Measurements from ENCODE around the gene CYP26A1. TPM values are rescaled to one million over a fixed set of nuclear protein-coding genes. Genes with fewer than 3 reads are reported as not detected.
A peak's percentile ranks its signal among the peaks of the same experiment; 100 is the strongest.

CYP26A1 gene
- total RNA-seq, 1 experiment from 2014 or later: 2.2 TPM

DNA sequence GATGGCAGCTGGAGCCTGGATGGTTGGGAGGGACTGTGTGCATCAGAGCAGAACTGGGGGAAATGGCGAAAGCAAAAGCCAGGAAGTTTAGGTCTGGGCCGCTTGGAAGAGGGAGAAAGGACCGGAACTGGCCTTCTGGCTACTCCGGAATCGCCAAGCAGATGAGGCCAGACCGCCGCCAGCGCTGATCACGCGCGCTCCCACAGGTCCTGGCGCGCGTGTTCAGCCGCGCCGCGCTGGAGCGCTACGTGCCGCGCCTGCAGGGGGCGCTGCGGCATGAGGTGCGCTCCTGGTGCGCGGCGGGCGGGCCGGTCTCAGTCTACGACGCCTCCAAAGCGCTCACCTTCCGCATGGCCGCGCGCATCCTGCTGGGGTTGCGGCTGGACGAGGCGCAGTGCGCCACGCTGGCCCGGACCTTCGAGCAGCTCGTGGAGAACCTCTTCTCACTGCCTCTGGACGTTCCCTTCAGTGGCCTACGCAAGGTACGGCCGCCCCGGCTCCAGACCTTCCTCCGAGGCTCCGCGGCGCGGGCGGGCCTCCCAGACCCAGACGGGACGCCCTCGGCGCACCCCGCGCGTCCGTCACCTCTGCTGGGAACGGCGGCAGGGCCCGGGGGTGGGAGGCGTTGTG is 11.1 kb upstream of the CYP26A1 start:
- Histone ChIP-seq H3K4me3 (no peak overlapping the region), H3K27ac (no peak overlapping the region), H3K4me2 (no peak overlapping the region), H4K20me1 (ENCODE audit: insufficient read depth) (no peaks in the 10 kb centered on the region), H3K36me3 (ENCODE audit: low read depth) (no peaks in the 10 kb centered on the region), H2AFZ (no peak overlapping the region), H3F3A (ENCODE audit: insufficient read depth, low read depth) (no peaks in the 10 kb centered on the region), H3K9me2 (ENCODE audit: insufficient read depth) (no peaks in the 10 kb centered on the region), H3K9me3 (ENCODE audit: insufficient read depth, low read depth) (no peaks in the 10 kb centered on the region), H3K4me1 (replicated peaks; ENCODE audit: insufficient read depth) (no peaks in the 10 kb centered on the region), H3K79me2 (ENCODE audit: low read depth) (no peaks in the 10 kb centered on the region), H3K27me3 (ENCODE audit: insufficient read depth, low read depth) (no peaks in the 10 kb centered on the region)
- peak in 1 of 2 experiments; percentile 53 for DNase-seq
- TF ChIP-seq, protein P1, sequence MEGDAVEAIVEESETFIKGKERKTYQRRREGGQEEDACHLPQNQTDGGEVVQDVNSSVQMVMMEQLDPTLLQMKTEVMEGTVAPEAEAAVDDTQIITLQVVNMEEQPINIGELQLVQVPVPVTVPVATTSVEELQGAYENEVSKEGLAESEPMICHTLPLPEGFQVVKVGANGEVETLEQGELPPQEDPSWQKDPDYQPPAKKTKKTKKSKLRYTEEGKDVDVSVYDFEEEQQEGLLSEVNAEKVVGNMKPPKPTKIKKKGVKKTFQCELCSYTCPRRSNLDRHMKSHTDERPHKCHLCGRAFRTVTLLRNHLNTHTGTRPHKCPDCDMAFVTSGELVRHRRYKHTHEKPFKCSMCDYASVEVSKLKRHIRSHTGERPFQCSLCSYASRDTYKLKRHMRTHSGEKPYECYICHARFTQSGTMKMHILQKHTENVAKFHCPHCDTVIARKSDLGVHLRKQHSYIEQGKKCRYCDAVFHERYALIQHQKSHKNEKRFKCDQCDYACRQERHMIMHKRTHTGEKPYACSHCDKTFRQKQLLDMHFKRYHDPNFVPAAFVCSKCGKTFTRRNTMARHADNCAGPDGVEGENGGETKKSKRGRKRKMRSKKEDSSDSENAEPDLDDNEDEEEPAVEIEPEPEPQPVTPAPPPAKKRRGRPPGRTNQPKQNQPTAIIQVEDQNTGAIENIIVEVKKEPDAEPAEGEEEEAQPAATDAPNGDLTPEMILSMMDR (conservative IDR thresholded peaks at IDR 0.05): no peak
- no peak for TF ChIP-seq EZH2 (IDR thresholded peaks at IDR 0.05; ENCODE audit: low read depth)
- intact Hi-C loops (cut with micrococcal nuclease; ENCODE audit: unreplicated experiment): no loop called here
- BruUV-seq (replicated peaks): no TSS peak
- ChIA-PET CTCF (interaction anchor here (0.7 kb wide), 1 partner anchor 16 kb away, joined by 6 read pairs; no protein-coding TSS in a partner anchor), POLR2A (ENCODE audit: unreplicated experiment) (no interaction called here)

DNA sequence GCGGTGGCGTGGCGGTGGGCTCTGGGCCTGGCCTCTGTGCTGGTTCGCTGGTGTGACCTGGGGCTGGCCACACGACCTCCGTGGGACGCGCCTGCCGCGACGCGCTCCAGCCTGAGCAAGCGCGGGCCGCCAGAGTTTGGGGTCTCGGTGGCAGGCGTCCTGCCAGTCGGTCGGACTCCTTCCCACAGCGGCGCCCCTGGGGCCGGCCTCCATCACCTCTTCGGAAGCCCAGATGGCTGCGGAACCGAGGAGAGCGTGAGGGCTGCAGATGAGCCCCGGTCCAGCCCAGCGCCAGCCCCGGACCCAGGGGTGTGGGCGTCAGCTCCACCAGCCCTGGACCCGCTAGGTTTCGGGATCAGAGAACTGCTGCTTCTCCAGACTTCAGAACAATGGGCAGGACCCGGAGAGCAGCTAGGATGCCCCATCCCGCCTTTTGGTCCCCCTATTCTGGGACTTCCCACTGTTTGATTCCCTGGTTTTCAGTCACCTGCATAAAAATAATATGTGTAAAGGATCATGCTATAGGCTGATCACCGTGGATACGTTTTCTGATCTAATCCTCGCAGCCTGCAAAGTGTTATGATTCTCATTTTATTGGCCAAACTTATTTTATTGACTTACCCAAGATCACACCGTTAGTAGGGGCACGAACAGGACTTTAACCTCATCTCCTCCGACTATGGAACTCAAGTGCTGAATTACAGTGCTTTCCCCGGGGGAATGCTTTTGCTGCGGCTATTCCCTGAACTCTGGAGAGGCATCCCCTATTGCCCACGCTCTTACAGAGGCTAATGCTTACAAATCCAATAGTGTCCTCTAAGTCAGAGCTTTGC is 10.3 kb upstream of the CYP26A1 start:
- Histone ChIP-seq H3K9me2 (ENCODE audit: insufficient read depth) (no peaks in the 10 kb centered on the region), H3K4me1 (replicated peaks; ENCODE audit: insufficient read depth) (no peaks in the 10 kb centered on the region), H3F3A (ENCODE audit: insufficient read depth, low read depth) (no peaks in the 10 kb centered on the region), H3K4me2 (no peak overlapping the region), H3K27me3 (ENCODE audit: insufficient read depth, low read depth) (no peaks in the 10 kb centered on the region), H2AFZ (no peak overlapping the region), H3K4me3 (no peak overlapping the region), H3K27ac (no peak overlapping the region), H3K79me2 (ENCODE audit: low read depth) (no peaks in the 10 kb centered on the region), H3K36me3 (ENCODE audit: low read depth) (no peaks in the 10 kb centered on the region), H4K20me1 (ENCODE audit: insufficient read depth) (no peaks in the 10 kb centered on the region), H3K9me3 (ENCODE audit: insufficient read depth, low read depth) (no peaks in the 10 kb centered on the region)
- BruUV-seq (replicated peaks): no TSS peak
- intact Hi-C loops (cut with micrococcal nuclease; ENCODE audit: unreplicated experiment): no loop called here
- DNase-seq: no peak
- ChIA-PET POLR2A (ENCODE audit: unreplicated experiment) (no interaction called here), CTCF (interaction anchor here (0.7 kb wide), 1 partner anchor 15 kb away, joined by 6 read pairs; no protein-coding TSS in a partner anchor)
- TF ChIP-seq, protein P1 (conservative IDR thresholded peaks at IDR 0.05): no peak
- TF ChIP-seq EZH2 (IDR thresholded peaks at IDR 0.05; ENCODE audit: low read depth): no peak

DNA sequence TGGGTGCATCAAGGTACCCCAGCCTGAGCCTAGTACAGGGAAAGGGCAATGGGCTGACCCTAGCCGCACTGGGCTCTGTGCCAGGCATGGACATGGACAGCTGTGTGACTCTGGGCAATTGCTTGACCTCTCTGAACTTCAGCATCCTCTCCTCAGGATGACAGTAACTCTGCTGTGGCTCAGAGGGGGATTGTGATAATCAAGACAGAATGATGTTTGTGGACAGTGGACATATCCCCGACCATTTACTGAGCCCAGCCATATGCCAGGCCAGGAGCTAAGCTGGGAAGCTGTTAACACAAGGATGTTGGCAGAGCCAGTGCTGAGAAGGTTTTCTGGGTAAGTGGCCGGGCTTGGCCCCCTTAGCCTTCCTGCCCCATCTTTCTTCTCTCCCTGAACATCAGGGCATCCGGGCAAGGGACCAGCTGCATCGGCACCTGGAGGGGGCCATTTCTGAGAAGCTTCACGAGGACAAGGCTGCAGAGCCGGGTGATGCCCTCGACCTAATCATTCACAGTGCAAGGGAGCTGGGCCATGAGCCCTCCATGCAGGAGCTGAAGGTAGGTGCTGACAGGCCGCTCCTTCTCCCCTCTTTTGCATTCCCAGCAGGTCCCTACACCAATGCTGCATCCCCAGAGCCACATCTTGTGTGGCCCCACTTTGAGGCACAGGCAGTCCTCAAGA is 9.6 kb upstream of the CYP26A1 start:
- H3K9me3 ChIP-seq (ENCODE audit: insufficient read depth, low read depth): no peaks in the 10 kb centered on the region
- no peaks in the 10 kb centered on the region for H4K20me1 ChIP-seq (ENCODE audit: insufficient read depth)
- H3K79me2 ChIP-seq (ENCODE audit: low read depth): no peaks in the 10 kb centered on the region
- DNase-seq: no peak
- H3K27ac ChIP-seq: no peak overlapping the region
- TF ChIP-seq, protein P1 (conservative IDR thresholded peaks at IDR 0.05): no peak
- no peak for TF ChIP-seq EZH2 (IDR thresholded peaks at IDR 0.05; ENCODE audit: low read depth)
- no peak overlapping the region for H3K4me3 ChIP-seq
- H3K36me3 ChIP-seq (ENCODE audit: low read depth): no peaks in the 10 kb centered on the region
- H3K27me3 ChIP-seq (ENCODE audit: insufficient read depth, low read depth): no peaks in the 10 kb centered on the region
- no TSS peak for BruUV-seq (replicated peaks)
- H3F3A ChIP-seq (ENCODE audit: insufficient read depth, low read depth): no peaks in the 10 kb centered on the region
- POLR2A ChIA-PET (ENCODE audit: unreplicated experiment): no interaction called here
- intact Hi-C loops (cut with micrococcal nuclease; ENCODE audit: unreplicated experiment): no loop called here
- CTCF ChIA-PET: no interaction called here
- no peaks in the 10 kb centered on the region for H3K4me1 ChIP-seq (replicated peaks; ENCODE audit: insufficient read depth)
- H3K4me2 ChIP-seq: no peak overlapping the region
- H3K9me2 ChIP-seq (ENCODE audit: insufficient read depth): no peaks in the 10 kb centered on the region
- H2AFZ ChIP-seq: no peak overlapping the region
